GM12891 (cell line): ENCODE data around the gene ANKZF1.

Experiments
- POLR2A ChIP-seq: IDR thresholded peaks from 2 replicates; pipeline ENCODE4 v1.6.1; 2011; ENCODE audit warnings: low read depth, low read length, control low read depth
- POLR2AphosphoS5 ChIP-seq: IDR thresholded peaks from 2 replicates; pipeline ENCODE4 v1.6.1; 2011; ENCODE audit warnings: low read depth, low read length, control low read depth

DNA sequence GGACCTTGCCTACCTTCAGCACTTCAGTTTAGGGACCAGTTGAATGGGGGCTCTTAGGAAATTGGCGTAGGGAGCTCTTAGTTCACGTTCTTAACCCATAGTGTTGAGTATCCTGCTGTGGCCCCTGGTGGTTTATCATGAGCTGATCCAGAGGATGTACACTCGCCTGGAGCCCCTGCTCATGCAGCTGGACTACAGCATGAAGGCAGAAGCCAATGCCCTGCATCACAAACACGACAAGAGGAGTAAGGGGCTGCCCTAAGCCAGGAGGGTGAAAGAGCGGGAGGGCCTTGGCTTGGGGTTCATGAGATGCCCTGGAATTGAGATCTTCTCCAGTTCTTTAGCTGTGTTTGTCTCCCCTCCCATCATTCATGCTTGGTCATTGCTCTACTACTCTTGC is 48.6 kb upstream of the ANKZF1 start:
- no peak for TF ChIP-seq POLR2AphosphoS5
- TF ChIP-seq POLR2A: no peak
